ENCODE measurements around the gene GCSH.

Gene GCSH

GRCh38 chr16:81069063-81069462, 27.1 kb downstream of the GCSH start:
- H3K27ac ChIP-seq = no peak overlapping the region
- in situ Hi-C loops (cut with HindIII; ENCODE audit: low pct_ligation_motif_present, low sequenced_read_pairs) = no loop called here
- no peaks in the 10 kb centered on the region for H3K27me3 ChIP-seq (replicated peaks)
- H3K4me3 ChIP-seq (ENCODE audit: low read depth, low read length) = no peak overlapping the region
- H3K36me3 ChIP-seq (replicated peaks) = no peaks in the 10 kb centered on the region
- TF ChIP-seq CTCF (IDR thresholded peaks at IDR 0.05; ENCODE audit: low read depth, low read length, missing control alignments) = no peak
- DNase-seq = no peak

- Histone ChIP-seq H3K36me3 (replicated peaks) (no peaks in the 10 kb centered on the region), H3K4me3 (ENCODE audit: low read depth, low read length) (no peak overlapping the region), H3K27ac (no peak overlapping the region), H3K27me3 (replicated peaks) (no peaks in the 10 kb centered on the region)
- TF ChIP-seq CTCF (IDR thresholded peaks at IDR 0.05; ENCODE audit: low read depth, low read length, missing control alignments) = no peak
- in situ Hi-C loops (cut with HindIII; ENCODE audit: low pct_ligation_motif_present, low sequenced_read_pairs) = no loop called here
- DNase-seq = no peak
These were observed 29.0 kb downstream of the GCSH start for GRCh38 chr16:81067166-81067565.

GRCh38 chr16:81066681-81067080, 29.5 kb downstream of the GCSH start:
- Histone ChIP-seq H3K27me3 (replicated peaks) (no peaks in the 10 kb centered on the region), H3K27ac (no peak overlapping the region), H3K4me3 (ENCODE audit: low read depth, low read length) (no peak overlapping the region), H3K36me3 (replicated peaks) (no peaks in the 10 kb centered on the region)
- in situ Hi-C loops (cut with HindIII; ENCODE audit: low pct_ligation_motif_present, low sequenced_read_pairs) = no loop called here
- no peak for DNase-seq
- no peak for TF ChIP-seq CTCF (IDR thresholded peaks at IDR 0.05; ENCODE audit: low read depth, low read length, missing control alignments)

- Histone ChIP-seq H3K36me3 (replicated peaks) (no peaks in the 10 kb centered on the region), H3K4me3 (ENCODE audit: low read depth, low read length) (no peak overlapping the region), H3K27ac (no peak overlapping the region), H3K27me3 (replicated peaks) (no peaks in the 10 kb centered on the region)
- TF ChIP-seq CTCF (IDR thresholded peaks at IDR 0.05; ENCODE audit: low read depth, low read length, missing control alignments) = no peak
- in situ Hi-C loops (cut with HindIII; ENCODE audit: low pct_ligation_motif_present, low sequenced_read_pairs) = no loop called here
- DNase-seq = no peak
These were observed 34.2 kb downstream of the GCSH start for GRCh38 chr16:81061871-81062608.

- no peak overlapping the region for H3K27ac ChIP-seq
- no peak for DNase-seq
- no peak overlapping the region for H3K4me3 ChIP-seq (ENCODE audit: low read depth, low read length)
- no peak for TF ChIP-seq CTCF (IDR thresholded peaks at IDR 0.05; ENCODE audit: low read depth, low read length, missing control alignments)
- in situ Hi-C loops (cut with HindIII; ENCODE audit: low pct_ligation_motif_present, low sequenced_read_pairs) = no loop called here
- no peaks in the 10 kb centered on the region for H3K36me3 ChIP-seq (replicated peaks)
- no peaks in the 10 kb centered on the region for H3K27me3 ChIP-seq (replicated peaks)
These were observed 34.9 kb downstream of the GCSH start for GRCh38 chr16:81061307-81061640.

Measured in brain microvascular endothelial cell (primary cell).